GM23248 (cell line): Measurements from ENCODE around the gene AKNA. TPM values are rescaled to one million over a fixed set of nuclear protein-coding genes. Genes with fewer than 3 reads are reported as not detected.

ENCODE experiments used
- DNase-seq: peaks from one replicate; pipeline ENCODE4 v3.0.0-alpha.2; 2015
- H2AFZ ChIP-seq: fragments of 200-600 bp; sonication (generic); 2 replicates; pipeline ENCODE4 v1.6.1; 2016; ENCODE audit warnings: antibody characterized with exemption
- H3F3A ChIP-seq: fragments of 200-600 bp; sonication (generic); 2 replicates; pipeline ENCODE4 v1.6.1; 2016; ENCODE audit warnings: mild to moderate bottlenecking, antibody characterized with exemption, mixed run types; ENCODE audit not compliant: insufficient read depth
- H3K27ac ChIP-seq: fragments of 200-600 bp; sonication (generic); 2 replicates; pipeline ENCODE4 v1.5.1; 2016; ENCODE audit warnings: mild to moderate bottlenecking
- H3K27me3 ChIP-seq: fragments of 200-600 bp; sonication (generic); replicated peaks from 2 replicates; pipeline ENCODE4 v1.6.1; 2016; ENCODE audit warnings: mild to moderate bottlenecking; ENCODE audit not compliant: insufficient read depth
- H3K36me3 ChIP-seq: fragments of 200-600 bp; sonication (generic); 2 replicates; pipeline ENCODE4 v1.6.1; 2016; ENCODE audit warnings: low read depth, mild to moderate bottlenecking
- H3K4me1 ChIP-seq: fragments of 200-600 bp; sonication (generic); 2 replicates; pipeline ENCODE4 v1.6.1; 2016; ENCODE audit warnings: mild to moderate bottlenecking; ENCODE audit not compliant: insufficient read depth
- H3K4me2 ChIP-seq: fragments of 200-600 bp; sonication (generic); one replicate; pipeline ENCODE4 v1.6.1; 2016; ENCODE audit warnings: mild to moderate bottlenecking; ENCODE audit not compliant: unreplicated experiment
- H3K4me3 ChIP-seq: fragments of 200-600 bp; sonication (generic); 2 replicates; pipeline ENCODE4 v1.5.1; 2016; ENCODE audit warnings: mild to moderate bottlenecking
- H3K79me2 ChIP-seq: fragments of 200-600 bp; sonication (generic); 2 replicates; pipeline ENCODE4 v1.6.1; 2016; ENCODE audit warnings: mild to moderate bottlenecking; ENCODE audit not compliant: insufficient read depth
- H3K9ac ChIP-seq: fragments of 200-600 bp; sonication (generic); 2 replicates; pipeline ENCODE4 v1.6.1; 2016; ENCODE audit warnings: mild to moderate bottlenecking
- H3K9me2 ChIP-seq: fragments of 200-600 bp; sonication (generic); 2 replicates; pipeline ENCODE4 v1.6.1; 2016; ENCODE audit warnings: mixed run types, mild to moderate bottlenecking, moderate library complexity; ENCODE audit not compliant: insufficient read depth
- H3K9me3 ChIP-seq: fragments of 200-600 bp; sonication (generic); one replicate; pipeline ENCODE4 v1.6.1; 2017; ENCODE audit warnings: low read depth
- H4K20me1 ChIP-seq: fragments of 200-600 bp; sonication (generic); 2 replicates; pipeline ENCODE4 v1.6.0; 2016; ENCODE audit not compliant: insufficient read depth
- EZH2 ChIP-seq: fragments of 200-600 bp; sonication (generic); IDR thresholded peaks from 2 replicates; pipeline ENCODE4 v1.6.1; 2018; ENCODE audit warnings: antibody characterized with exemption, mild to moderate bottlenecking; ENCODE audit not compliant: insufficient read depth, poor library complexity, severe bottlenecking
- EZH2phosphoT487 ChIP-seq: fragments of 200-600 bp; sonication (generic); IDR thresholded peaks from 2 replicates; pipeline ENCODE4 v1.6.1; 2018; ENCODE audit warnings: antibody characterized with exemption, moderate library complexity, mild to moderate bottlenecking, low read depth; ENCODE audit not compliant: insufficient read depth
- WGBS, 2 experiments: methylation state at CpG; one replicate each; pipeline ENCODE4 v1.1.6; 2015 to 2017; ENCODE audit warnings: low lambda C conversion rate in 2 of 2, low coverage in 1 of 2; ENCODE audit errors: missing lambda C conversion rate in 2 of 2; 5-methylcytosine and 5-hydroxymethylcytosine counted together
- in situ Hi-C: fragments of 300-500 bp; cut with MboI; formaldehyde crosslinking; loops from 2 replicates; pipeline ENCODE4 v1.15.0; 2020
- polyA plus RNA-seq: library from polyadenylated mRNA; unstranded; fragments of >200 nt; fragmentation: Nextera tagmentation; extraction: Ambion mirVana; gene quantifications from 2 replicates; pipeline ENCODE4 v1.2.1, GENCODE V29; 2016
- total RNA-seq: library from RNA; depleted of rRNA; stranded (reverse); fragments of >200 nt; shearing (Covaris generic); gene quantifications from 2 replicates; pipeline ENCODE4 v1.2.3, GENCODE V29; 2014; rRNA removed

The AKNA gene
- total RNA-seq, result 6.6 and 8.1 TPM in 2 replicates
- 1.8 and 1.9 TPM in 2 replicates for polyA plus RNA-seq

- Histone ChIP-seq H3F3A (peaks cover 15% of the 10 kb centered on the region; the same call in 1 of the 2 replicates), H3K79me2 (peaks cover 36% of the 10 kb centered on the region), H4K20me1 (no peaks in the 10 kb centered on the region), H3K36me3 (no peaks in the 10 kb centered on the region), H3K4me1 (peaks cover 30% of the 10 kb centered on the region), H3K9me2 (no peaks in the 10 kb centered on the region), H3K9me3 (no peaks in the 10 kb centered on the region), H3K4me2 (peak within 1 kb of the TSS; percentile 96), H3K9ac (peak within 1 kb of the TSS; percentile 85), H3K4me3 (peak within 1 kb of the TSS; percentile 85), H3K27ac (peak within 1 kb of the TSS; percentile 78), H2AFZ (peak within 1 kb of the TSS; percentile 90), H3K27me3 (no peaks in the 10 kb centered on the region)
- in situ Hi-C loops, result no loop called here
- DNase-seq, result peak; percentile 89
- WGBS, 2 experiments, result 2% methylated on average over 24 to 25 of the region's 25 CpGs
- TF ChIP-seq EZH2, result no peak
- TF ChIP-seq EZH2phosphoT487, result no peak
These were observed at the start of gene AKNA for GRCh38 chr9:114387680-114388356. Gene AKNA, minus strand, starts transcription at chr9:114387982. Its CDS starts 6,649 bp downstream, at chr9:114381333.

- DNase-seq, result no peak
- Histone ChIP-seq H2AFZ (no peak overlapping the region), H3K27me3 (no peaks in the 10 kb centered on the region), H3K27ac (no peak overlapping the region), H4K20me1 (no peaks in the 10 kb centered on the region), H3K9me3 (no peaks in the 10 kb centered on the region), H3K79me2 (no peaks in the 10 kb centered on the region), H3K9me2 (no peaks in the 10 kb centered on the region), H3K4me2 (no peak overlapping the region), H3K9ac (no peak overlapping the region), H3K36me3 (no peaks in the 10 kb centered on the region), H3K4me1 (no peaks in the 10 kb centered on the region), H3K4me3 (no peak overlapping the region), H3F3A (no peaks in the 10 kb centered on the region)
- WGBS, 2 experiments, result 72 to 78% methylated on average over 2 of the region's 2 CpGs
- in situ Hi-C loops, result loop anchor here (10.0 kb wide), 1 partner anchor 217 kb away; the partner anchor contains the start of gene TEX53
- TF ChIP-seq EZH2phosphoT487, result no peak
- no peak for TF ChIP-seq EZH2
These were observed 49.7 kb upstream of the AKNA start for GRCh38 chr9:114437401-114437893.

GRCh38 chr9:114434878-114435311 lies 47.1 kb upstream of the AKNA start:
- H3K36me3 ChIP-seq, result no peaks in the 10 kb centered on the region
- no peak overlapping the region for H2AFZ ChIP-seq
- no peak overlapping the region for H3K27ac ChIP-seq
- H3F3A ChIP-seq, result no peaks in the 10 kb centered on the region
- H3K4me1 ChIP-seq, result no peaks in the 10 kb centered on the region
- no peaks in the 10 kb centered on the region for H4K20me1 ChIP-seq
- no peaks in the 10 kb centered on the region for H3K27me3 ChIP-seq
- no peaks in the 10 kb centered on the region for H3K9me2 ChIP-seq
- 47 to 52% methylated on average over 9 of the region's 9 CpGs for WGBS, 2 experiments
- no peak overlapping the region for H3K9ac ChIP-seq
- TF ChIP-seq EZH2, result no peak
- TF ChIP-seq EZH2phosphoT487, result no peak
- H3K79me2 ChIP-seq, result no peaks in the 10 kb centered on the region
- H3K4me2 ChIP-seq, result no peak overlapping the region
- peak; percentile 53 for DNase-seq
- no peaks in the 10 kb centered on the region for H3K9me3 ChIP-seq
- in situ Hi-C loops, result loop anchor here (10.0 kb wide), 1 partner anchor 220 kb away; the partner anchor contains the start of gene TEX53
- no peak overlapping the region for H3K4me3 ChIP-seq

- TF ChIP-seq EZH2, result no peak
- no peak for TF ChIP-seq EZH2phosphoT487
- 73 to 76% methylated on average over 6 of the region's 6 CpGs for WGBS, 2 experiments
- in situ Hi-C loops, result loop anchor here (10.0 kb wide), 1 partner anchor 221 kb away; the partner anchor contains the start of gene TEX53
These were observed 46.0 kb upstream of the AKNA start for GRCh38 chr9:114433720-114434255.

More at GRCh38 chr9:114433720-114434255, 46.0 kb upstream of the AKNA start:
- Histone ChIP-seq H2AFZ (no peak overlapping the region), H3K9ac (no peak overlapping the region), H3K4me3 (no peak overlapping the region), H3K9me3 (no peaks in the 10 kb centered on the region), H3K4me2 (no peak overlapping the region), H3K27ac (no peak overlapping the region), H3K4me1 (no peaks in the 10 kb centered on the region), H3K79me2 (no peaks in the 10 kb centered on the region), H3K27me3 (no peaks in the 10 kb centered on the region), H3K36me3 (no peaks in the 10 kb centered on the region), H3F3A (no peaks in the 10 kb centered on the region), H3K9me2 (no peaks in the 10 kb centered on the region), H4K20me1 (no peaks in the 10 kb centered on the region)
- no peak for DNase-seq
